SU-DHL-6 (cell line): ENCODE data around the gene LNX1.

Experiments
- H2AFZ ChIP-seq: fragments of 200-600 bp; sonication (generic); 2 replicates; pipeline ENCODE4 v1.6.1; 2014; ENCODE audit warnings: low read depth, mild to moderate bottlenecking, moderate library complexity, mixed read lengths, antibody characterized with exemption, low read length; ENCODE audit not compliant: severe bottlenecking
- H3F3A ChIP-seq: fragments of 200-600 bp; shearing (Covaris generic); 2 replicates; pipeline ENCODE4 v1.6.0; 2016; ENCODE audit warnings: antibody characterized with exemption, mild to moderate bottlenecking; ENCODE audit not compliant: insufficient read depth
- H3K27ac ChIP-seq: fragments of 200-600 bp; sonication (generic); 2 replicates; pipeline ENCODE4 v1.5.1; 2016; ENCODE audit warnings: low read depth, mild to moderate bottlenecking, low read length, moderate library complexity, mixed read lengths
- H3K27me3 ChIP-seq: fragments of 200-600 bp; sonication (generic), shearing (Covaris generic); 2 replicates; pipeline ENCODE4 v1.6.0; 2014; ENCODE audit warnings: mild to moderate bottlenecking, low read length
- H3K36me3 ChIP-seq: fragments of 200-600 bp; sonication (generic); 2 replicates; pipeline ENCODE4 v1.6.1; 2014; ENCODE audit warnings: mild to moderate bottlenecking, low read length, mixed read lengths
- H3K4me2 ChIP-seq: fragments of 300-600, 200-600 bp; shearing (Covaris generic), sonication (generic); 2 replicates; pipeline ENCODE4 v1.6.0; 2014; ENCODE audit warnings: low read length, low read depth, mild to moderate bottlenecking; ENCODE audit not compliant: poor library complexity, severe bottlenecking
- H3K4me3 ChIP-seq: fragments of 200-600 bp; sonication (generic); 2 replicates; pipeline ENCODE4 v1.5.1; 2014; ENCODE audit warnings: antibody characterized with exemption, low read length, mild to moderate bottlenecking, mixed read lengths; ENCODE audit not compliant: insufficient read depth, poor library complexity, severe bottlenecking
- H3K79me2 ChIP-seq: fragments of 200-600 bp; sonication (generic); 2 replicates; pipeline ENCODE4 v1.6.1; 2014; ENCODE audit warnings: mild to moderate bottlenecking, low read length, moderate library complexity; ENCODE audit not compliant: insufficient read depth
- H3K9ac ChIP-seq: fragments of 200-600 bp; sonication (generic); 2 replicates; pipeline ENCODE4 v1.7.0; 2014; ENCODE audit warnings: mild to moderate bottlenecking, low read length
- H3K9me2 ChIP-seq: fragments of 200-600 bp; sonication (generic); replicated peaks from 2 replicates; pipeline ENCODE4 v1.6.1; 2014; ENCODE audit warnings: low read length; ENCODE audit not compliant: insufficient read depth
- H3K9me3 ChIP-seq: fragments of 200-600 bp; sonication (generic); 2 replicates; pipeline ENCODE4 v1.6.1; 2014; ENCODE audit warnings: low read length, mixed read lengths; ENCODE audit not compliant: insufficient read depth
- H4K20me1 ChIP-seq: fragments of 200-600 bp; sonication (generic); 2 replicates; pipeline ENCODE4 v1.6.1; 2014; ENCODE audit warnings: low read depth, mild to moderate bottlenecking, antibody characterized with exemption, low read length, moderate library complexity, mixed read lengths
- EZH2phosphoT487 ChIP-seq: fragments of 200-600 bp; sonication (generic), shearing (Covaris generic); conservative IDR thresholded peaks from 2 replicates; pipeline ENCODE4 v1.6.1; 2018; ENCODE audit warnings: mild to moderate bottlenecking, antibody characterized with exemption, low read length, moderate library complexity, mixed read lengths
- TF ChIP-seq, protein P1 (sequence below): fragments of 200-600 bp; sonication (generic); IDR thresholded peaks from one replicate; pipeline ENCODE4 v1.5.1; 2017; ENCODE audit warnings: antibody characterized with exemption, mild to moderate bottlenecking, low read length, moderate library complexity; ENCODE audit not compliant: insufficient read depth, poor library complexity, severe bottlenecking

LNX1 gene

DNA sequence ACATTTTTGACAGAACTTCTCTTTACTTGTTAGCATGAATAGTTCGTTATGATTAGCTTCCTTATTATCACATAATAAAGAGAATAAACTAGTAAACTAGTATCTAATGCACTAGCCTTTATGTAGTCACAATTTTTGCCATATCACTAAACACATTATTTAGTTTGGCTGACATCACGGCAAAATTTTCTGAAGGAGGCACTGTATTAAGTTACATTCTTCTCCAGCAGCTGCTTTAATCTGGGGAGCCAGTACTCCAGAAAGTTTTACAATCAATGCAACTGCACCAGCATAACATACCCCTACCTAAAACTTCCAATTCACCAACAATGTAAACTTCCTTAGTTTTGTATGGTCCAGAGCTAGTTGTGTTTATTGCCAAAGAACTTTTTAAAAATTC lies 126.0 kb downstream of the LNX1 start:
- no peak for TF ChIP-seq EZH2phosphoT487
- TF ChIP-seq, protein P1, sequence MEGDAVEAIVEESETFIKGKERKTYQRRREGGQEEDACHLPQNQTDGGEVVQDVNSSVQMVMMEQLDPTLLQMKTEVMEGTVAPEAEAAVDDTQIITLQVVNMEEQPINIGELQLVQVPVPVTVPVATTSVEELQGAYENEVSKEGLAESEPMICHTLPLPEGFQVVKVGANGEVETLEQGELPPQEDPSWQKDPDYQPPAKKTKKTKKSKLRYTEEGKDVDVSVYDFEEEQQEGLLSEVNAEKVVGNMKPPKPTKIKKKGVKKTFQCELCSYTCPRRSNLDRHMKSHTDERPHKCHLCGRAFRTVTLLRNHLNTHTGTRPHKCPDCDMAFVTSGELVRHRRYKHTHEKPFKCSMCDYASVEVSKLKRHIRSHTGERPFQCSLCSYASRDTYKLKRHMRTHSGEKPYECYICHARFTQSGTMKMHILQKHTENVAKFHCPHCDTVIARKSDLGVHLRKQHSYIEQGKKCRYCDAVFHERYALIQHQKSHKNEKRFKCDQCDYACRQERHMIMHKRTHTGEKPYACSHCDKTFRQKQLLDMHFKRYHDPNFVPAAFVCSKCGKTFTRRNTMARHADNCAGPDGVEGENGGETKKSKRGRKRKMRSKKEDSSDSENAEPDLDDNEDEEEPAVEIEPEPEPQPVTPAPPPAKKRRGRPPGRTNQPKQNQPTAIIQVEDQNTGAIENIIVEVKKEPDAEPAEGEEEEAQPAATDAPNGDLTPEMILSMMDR: no peak
- H3K9me3 ChIP-seq: no peaks in the 10 kb centered on the region
- H3K4me2 ChIP-seq: no peak overlapping the region
- H4K20me1 ChIP-seq: no peaks in the 10 kb centered on the region
- 0 out of 2 replicates have a peak, but pooled peaks cover 3% of the 10 kb centered on the region for H3K36me3 ChIP-seq
- H3K27me3 ChIP-seq: no peaks in the 10 kb centered on the region
- no peaks in the 10 kb centered on the region for H3F3A ChIP-seq
- no peaks in the 10 kb centered on the region for H3K9me2 ChIP-seq
- H3K79me2 ChIP-seq: no peaks in the 10 kb centered on the region
- H3K27ac ChIP-seq: no peak overlapping the region
- H3K4me3 ChIP-seq: no peak overlapping the region
- no peak overlapping the region for H2AFZ ChIP-seq
- no peak overlapping the region for H3K9ac ChIP-seq

DNA sequence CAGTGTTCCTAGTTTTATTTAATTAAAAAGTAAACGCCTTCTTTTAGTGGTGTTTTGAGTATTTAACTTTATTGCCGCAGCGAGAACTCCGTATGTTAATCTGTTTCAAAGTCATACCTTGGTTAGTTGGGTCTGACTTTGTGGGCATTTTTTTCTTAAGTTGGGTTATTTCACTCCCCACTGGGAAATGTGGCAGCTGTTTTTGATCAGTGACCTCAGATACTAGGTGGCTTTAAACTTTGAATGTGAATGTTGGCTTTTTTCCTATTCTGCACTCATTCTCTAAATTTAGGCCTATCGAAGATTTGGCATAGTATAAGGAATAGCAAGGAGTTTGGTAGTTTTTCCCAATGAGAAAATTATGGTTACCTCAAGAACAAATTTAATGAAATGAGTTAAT lies 127.9 kb downstream of the LNX1 start:
- H3K27me3 ChIP-seq: no peaks in the 10 kb centered on the region
- H4K20me1 ChIP-seq: no peaks in the 10 kb centered on the region
- H3K79me2 ChIP-seq: no peaks in the 10 kb centered on the region
- no peak overlapping the region for H2AFZ ChIP-seq
- H3F3A ChIP-seq: no peaks in the 10 kb centered on the region
- no peaks in the 10 kb centered on the region for H3K9me3 ChIP-seq
- H3K27ac ChIP-seq: no peak overlapping the region
- TF ChIP-seq, protein P1: no peak
- H3K4me3 ChIP-seq: no peak overlapping the region
- H3K9me2 ChIP-seq: no peaks in the 10 kb centered on the region
- peaks cover 6% of the 10 kb centered on the region; the same call in 1 of the 2 replicates for H3K36me3 ChIP-seq
- no peak overlapping the region for H3K4me2 ChIP-seq
- no peak overlapping the region for H3K9ac ChIP-seq

DNA sequence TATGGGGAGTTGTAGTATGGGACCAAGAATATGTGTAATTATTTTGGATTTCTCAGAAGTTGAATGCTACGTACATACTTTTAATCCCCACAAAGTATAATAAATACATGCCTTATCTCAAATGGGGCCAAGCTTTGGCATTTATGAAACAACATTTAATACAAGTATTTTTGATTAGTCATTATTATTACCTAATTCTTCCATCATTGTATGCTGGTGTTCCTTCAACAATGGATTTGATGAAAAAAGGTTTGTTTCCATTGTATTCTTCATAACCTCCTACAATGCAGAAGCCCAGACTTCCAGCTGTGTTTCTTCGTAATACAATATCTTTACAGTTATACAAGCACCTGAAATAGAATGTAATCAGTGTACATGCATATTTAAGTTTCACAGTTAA lies 130.0 kb downstream of the LNX1 start:
- Histone ChIP-seq H3K79me2 (no peaks in the 10 kb centered on the region), H3K9me2 (no peaks in the 10 kb centered on the region), H3K27ac (no peak overlapping the region), H3K4me3 (no peak overlapping the region), H3K9ac (no peak overlapping the region), H4K20me1 (no peaks in the 10 kb centered on the region), H3F3A (no peaks in the 10 kb centered on the region), H3K9me3 (no peaks in the 10 kb centered on the region), H3K36me3 (peaks cover 6% of the 10 kb centered on the region; the same call in 1 of the 2 replicates), H3K27me3 (no peaks in the 10 kb centered on the region), H3K4me2 (no peak overlapping the region), H2AFZ (no peak overlapping the region)
- TF ChIP-seq, protein P1: no peak
- no peak for TF ChIP-seq EZH2phosphoT487
